ENCODE measurements around the gene MYH13.

The MYH13 gene

GRCh38 chr17:10285896-10286295, 86.9 kb downstream of the MYH13 start:
- no peak for TF ChIP-seq CTCF (conservative IDR thresholded peaks at IDR 0.05)
- no peak overlapping the region for H3K27ac ChIP-seq

DNA sequence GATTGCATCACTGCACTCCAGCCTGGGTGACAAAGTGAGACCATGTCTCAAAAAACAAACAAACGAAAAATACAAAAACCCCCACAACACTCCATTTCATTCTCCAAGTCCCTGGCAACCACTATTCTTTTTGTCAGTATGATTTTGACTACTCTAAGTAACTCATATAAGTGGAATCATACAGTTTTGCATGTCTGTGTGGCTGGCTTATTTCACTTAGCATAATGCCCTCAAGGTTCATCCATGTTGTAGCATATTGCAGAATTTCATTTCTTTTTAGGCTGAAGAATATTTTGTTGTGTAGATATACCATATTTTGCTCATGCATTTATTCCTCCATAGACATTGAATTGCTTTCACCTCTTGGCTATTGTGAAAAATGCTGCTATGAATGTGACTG, 92.7 kb downstream of the MYH13 start:
- H3K27ac ChIP-seq = no peak overlapping the region
- TF ChIP-seq CTCF (conservative IDR thresholded peaks at IDR 0.05) = no peak

DNA sequence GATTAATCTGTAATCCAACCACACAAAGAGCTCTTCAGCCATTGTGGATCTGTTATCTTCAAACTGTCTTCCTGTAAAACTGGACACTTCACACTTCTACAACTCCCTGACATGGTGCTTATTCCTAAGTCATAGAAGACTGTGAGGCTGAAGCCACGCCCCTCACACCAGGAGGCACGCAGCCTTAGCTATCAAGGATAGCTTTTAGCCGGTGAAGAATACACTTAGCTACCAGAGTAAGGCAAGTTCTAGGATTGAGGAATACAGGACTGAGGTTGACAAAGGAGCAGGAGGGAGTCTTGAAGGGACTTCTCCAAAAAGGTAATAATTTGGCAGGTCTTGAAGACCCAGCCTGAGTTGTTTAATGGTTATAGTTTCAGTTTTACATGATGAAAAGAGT, 94.6 kb downstream of the MYH13 start:
- H3K27ac ChIP-seq = no peak overlapping the region
- TF ChIP-seq CTCF (conservative IDR thresholded peaks at IDR 0.05) = no peak

GRCh38 chr17:10276436-10276835, 96.4 kb downstream of the MYH13 start:
- H3K27ac ChIP-seq = no peak overlapping the region
- TF ChIP-seq CTCF (conservative IDR thresholded peaks at IDR 0.05) = no peak

GRCh38 chr17:10275418-10275817, 97.4 kb downstream of the MYH13 start:
- no peak overlapping the region for H3K27ac ChIP-seq
- TF ChIP-seq CTCF (conservative IDR thresholded peaks at IDR 0.05) = no peak

DNA sequence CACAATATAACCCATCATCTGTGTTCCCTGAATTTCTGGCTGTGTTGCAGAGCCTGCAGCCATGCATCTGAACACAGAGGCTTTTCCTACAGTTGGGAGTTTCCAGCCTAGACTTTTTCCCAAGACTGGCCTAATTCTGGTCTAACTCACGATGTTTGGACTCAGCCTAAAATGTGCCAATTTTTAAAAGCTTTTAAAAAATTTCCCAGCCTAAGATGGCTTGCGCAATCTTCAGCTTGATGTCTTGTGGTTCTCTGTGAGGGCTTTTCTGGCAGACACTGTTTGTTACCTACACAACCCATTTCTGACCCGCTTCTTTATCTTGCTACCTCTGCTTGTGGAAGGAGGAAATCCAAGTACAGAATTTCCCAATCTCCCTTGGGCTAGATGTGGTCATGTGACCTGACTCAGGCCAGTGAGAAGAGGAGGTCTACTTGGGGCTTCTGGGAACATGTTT, 101.7 kb downstream of the MYH13 start:
- no peak for TF ChIP-seq CTCF (conservative IDR thresholded peaks at IDR 0.05)
- H3K27ac ChIP-seq = no peak overlapping the region

DNA sequence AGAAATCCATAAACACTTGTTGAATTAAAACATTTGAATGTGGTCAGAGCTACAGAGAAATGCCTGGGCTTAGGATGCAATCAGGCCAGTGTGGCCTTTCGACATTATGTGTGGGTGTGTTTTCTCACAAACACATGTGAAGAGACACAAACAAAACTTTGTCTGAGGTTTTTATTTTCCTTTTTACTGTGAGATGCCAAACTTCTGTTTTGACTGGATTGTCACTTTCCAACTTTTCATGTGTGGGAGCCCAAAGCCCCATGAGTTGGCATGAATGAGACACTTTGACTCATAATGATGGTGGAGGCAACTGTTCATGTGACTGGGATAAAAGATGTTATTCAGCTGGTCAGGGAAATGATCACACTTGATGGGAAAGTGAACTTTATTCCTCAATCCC, 102.5 kb downstream of the MYH13 start:
- no peak overlapping the region for H3K27ac ChIP-seq
- TF ChIP-seq CTCF (conservative IDR thresholded peaks at IDR 0.05) = no peak

GRCh38 chr17:10268005-10268404, 104.8 kb downstream of the MYH13 start:
- H3K27ac ChIP-seq = no peak overlapping the region
- no peak for TF ChIP-seq CTCF (conservative IDR thresholded peaks at IDR 0.05)

Measured in VCaP (cell line).